GM21619 (cell line): ENCODE measurements around the gene TALDO1.
A peak's percentile ranks its signal among the peaks of the same experiment; 100 is the strongest.

Experiments
- ATAC-seq: cut with Tn5 transposase; IDR thresholded peaks from one replicate; pipeline ENCODE4 v1.9.1; 2021; ENCODE audit not compliant: unreplicated experiment

Gene TALDO1

DNA sequence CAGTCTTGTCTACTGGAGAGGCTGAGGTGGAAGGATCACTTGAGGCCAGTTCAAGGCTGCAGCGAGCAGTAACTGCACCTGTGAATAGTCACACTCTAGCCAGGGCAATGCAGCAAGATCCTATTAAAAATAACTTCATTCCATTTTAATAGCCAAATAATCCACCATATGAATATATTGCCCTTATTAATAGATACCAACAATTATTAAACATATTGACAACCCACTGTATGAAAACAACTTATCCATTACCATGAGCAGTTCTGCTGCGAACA lies 19.6 kb downstream of the TALDO1 start:
- ATAC-seq: no peak

GRCh38 chr11:767238-767637 lies 20.0 kb downstream of the TALDO1 start:
- no peak for ATAC-seq

- no peak for ATAC-seq
These were observed 22.8 kb downstream of the TALDO1 start for GRCh38 chr11:769887-770641.

GRCh38 chr11:770642-771616 lies 23.7 kb downstream of the TALDO1 start:
- ATAC-seq: no peak

DNA sequence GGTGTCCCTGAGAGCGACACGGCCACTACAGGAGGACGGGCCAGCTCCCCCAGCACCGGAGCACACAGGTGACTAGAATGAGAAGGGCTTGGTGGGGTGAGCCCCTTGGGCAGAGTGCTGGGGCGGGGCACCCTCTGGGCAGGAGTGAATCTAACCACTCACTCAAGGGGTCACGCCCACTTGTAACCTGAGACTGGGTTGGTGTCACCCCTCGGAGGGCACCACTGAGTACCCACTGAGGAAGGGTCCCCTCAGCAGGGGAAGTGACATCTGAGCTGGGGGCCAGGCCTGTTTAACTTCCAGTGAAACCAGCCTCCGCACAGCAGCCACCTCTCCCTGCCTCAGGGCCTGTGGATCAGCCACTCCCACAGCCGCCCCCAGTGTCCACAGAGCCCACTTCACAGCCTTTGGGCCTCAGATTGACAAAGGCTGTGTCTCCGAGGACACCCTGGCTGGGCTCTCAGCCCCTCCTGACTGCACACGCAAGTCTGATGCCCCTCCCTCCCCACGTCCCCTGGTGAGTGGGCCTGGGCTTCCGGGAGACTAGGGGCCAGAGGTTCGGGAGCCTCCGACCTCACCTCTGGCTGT lies 24.4 kb downstream of the TALDO1 start:
- ATAC-seq: no peak

- no peak for ATAC-seq
These were observed 25.4 kb downstream of the TALDO1 start for GRCh38 chr11:772429-773390.

DNA sequence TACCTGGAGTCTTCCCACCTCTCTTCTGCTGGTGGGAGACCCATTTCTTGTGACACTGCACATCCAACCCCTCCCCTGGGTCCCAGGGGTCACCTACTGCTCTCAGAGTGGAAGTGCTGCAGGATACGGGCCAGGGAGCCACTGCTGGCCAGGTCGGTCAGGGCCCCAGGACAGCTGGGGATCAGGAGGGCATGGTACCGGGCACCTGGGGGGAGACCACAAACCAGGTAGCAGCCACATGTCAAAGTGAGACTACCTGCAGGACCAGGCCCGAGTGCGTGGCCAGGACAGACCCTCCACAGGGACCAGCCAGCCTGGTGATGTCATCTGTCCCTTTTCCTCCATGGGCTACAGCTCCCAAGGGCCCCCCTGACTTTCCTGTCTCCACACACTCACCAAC lies 26.2 kb downstream of the TALDO1 start:
- no peak for ATAC-seq

- ATAC-seq: no peak
These were observed 26.6 kb downstream of the TALDO1 start for GRCh38 chr11:773830-774229.

DNA sequence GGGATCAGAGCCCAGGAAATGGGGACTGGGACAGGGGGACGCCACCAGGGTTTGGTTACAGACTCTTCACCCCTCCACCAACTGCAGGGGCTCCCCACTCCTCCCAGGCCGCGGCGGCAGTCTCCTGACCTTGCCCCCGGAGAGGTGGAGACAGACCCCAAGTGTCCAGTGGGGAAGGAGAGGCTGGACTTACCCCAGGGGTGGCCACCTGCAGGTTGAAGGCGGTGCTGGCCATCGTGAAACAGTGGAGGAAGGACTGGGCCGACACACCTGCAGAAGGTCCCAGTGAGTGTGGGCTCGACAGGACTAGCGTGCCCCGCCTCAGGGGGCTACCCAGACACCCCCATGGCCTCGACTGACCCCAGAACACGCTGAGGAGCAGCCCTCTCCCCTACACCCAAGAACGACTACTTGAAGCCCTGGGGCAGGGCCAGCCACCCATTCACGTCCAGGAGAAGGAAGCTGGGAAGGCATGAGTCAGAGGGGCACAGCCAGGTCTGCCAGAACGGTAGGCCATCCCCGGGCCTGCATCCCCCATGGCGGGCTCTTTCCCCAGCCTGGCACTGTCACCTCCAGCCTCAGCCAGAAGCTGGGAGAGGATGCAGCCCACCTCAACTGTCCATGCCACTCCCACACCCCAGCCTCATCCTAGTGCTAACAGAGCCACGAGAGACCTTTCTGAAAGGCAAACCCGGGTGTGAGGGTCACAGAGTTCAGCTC lies 27.8 kb downstream of the TALDO1 start:
- ATAC-seq: no peak

DNA sequence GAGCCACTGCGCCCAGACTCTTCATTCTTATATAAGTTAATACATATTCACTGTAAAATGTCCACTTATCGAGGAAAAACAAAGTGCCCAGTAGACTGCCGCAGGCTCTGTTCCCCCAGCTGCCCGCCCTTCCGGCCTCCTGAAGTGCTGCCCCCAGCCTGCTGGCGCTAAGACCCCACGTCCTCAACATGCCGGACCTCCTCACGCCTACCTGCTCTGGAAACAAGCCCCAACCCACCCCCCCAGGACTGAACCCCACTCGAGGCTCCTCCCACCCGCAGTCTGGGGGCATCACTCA lies 28.9 kb downstream of the TALDO1 start:
- no peak for ATAC-seq

DNA sequence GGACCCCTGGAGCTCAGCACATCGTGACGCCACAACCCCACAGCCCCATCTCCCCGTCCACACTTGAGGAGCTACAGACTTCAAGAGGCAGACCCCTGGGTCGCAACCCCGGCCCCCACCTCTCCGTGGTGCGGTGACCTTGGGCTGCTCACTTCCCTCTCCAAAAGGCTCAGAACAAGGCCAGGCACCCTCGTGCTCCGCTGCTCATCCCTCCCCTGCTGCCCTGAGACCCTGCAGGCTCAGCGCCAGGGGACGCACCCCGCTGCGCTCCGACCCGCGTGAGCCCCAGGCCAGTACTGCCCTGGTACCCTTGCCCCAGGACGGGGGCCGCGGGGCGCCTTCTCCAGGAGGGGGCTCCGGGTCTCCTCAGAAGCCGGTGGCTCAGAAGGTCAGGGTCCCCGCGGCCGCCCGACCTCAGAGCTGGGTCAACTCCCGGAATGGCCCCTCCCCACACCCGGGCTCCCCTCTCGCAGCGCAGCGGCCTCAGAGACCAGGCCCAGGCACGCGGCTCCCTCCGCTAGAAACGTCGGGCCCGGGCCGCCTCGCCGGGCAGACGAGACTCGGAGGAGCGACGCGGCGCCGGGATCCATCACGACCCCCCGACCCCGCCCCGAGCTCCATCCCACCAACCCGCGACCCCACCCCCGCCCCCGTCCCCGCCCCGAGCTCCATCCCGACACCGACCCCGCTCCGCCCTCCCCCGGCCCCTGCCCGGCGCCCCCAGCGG lies 29.5 kb downstream of the TALDO1 start:
- peak; percentile 30 for ATAC-seq

DNA sequence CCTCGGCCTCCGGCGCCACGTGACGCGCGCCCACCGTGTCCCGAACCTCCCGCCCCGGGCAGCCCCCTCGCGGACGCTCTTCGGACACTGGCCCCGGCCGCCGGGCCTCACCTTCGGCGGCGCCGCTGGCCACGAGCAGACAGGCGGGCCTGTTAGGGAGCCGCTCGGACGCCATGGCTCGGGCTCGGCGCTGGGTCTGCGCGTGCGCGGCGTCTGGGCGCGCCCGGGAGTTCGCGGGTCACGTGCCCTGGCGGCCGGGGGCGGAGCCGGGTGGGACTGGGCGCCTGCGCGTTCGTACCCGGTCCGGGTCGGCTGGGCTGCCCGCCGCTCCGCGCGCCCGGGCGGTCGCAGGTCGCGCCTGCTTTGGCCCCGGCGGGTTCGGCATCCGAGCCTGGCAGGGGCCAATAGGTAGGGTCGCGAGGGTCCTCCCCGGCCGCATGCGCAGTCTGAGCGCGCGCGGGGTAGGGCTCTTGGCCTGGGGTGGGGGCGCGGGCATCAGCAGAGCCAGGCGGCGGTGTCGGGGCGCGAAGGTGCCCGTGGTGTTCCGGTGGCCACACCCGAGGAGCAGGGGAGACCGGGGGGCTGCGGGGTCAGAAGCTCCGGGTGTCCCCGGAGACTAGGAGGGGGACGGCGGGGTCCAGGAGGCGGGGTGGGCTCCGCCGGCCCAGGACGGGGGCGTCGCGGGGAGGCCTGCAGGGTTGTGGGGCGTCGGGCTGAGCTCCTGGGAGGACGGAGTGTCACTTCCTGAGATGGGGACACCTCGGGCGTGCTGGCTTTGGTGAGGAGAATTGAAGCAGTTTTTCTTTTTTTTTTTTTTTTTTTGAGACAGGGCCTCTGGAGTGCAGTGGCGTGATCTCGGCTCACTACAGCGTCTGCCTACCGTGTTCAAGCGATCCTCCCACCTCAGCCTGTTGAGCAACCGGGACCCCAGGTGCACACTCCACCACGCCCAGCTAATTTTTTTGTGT lies 30.3 kb downstream of the TALDO1 start, which contains the start of gene GATD1:
TSS of gene GATD1 (minus strand) at position 200 of the 968 bp plus-strand sequence. CDS start at position 175, 25 bp downstream.
- peak; percentile 66 for ATAC-seq

DNA sequence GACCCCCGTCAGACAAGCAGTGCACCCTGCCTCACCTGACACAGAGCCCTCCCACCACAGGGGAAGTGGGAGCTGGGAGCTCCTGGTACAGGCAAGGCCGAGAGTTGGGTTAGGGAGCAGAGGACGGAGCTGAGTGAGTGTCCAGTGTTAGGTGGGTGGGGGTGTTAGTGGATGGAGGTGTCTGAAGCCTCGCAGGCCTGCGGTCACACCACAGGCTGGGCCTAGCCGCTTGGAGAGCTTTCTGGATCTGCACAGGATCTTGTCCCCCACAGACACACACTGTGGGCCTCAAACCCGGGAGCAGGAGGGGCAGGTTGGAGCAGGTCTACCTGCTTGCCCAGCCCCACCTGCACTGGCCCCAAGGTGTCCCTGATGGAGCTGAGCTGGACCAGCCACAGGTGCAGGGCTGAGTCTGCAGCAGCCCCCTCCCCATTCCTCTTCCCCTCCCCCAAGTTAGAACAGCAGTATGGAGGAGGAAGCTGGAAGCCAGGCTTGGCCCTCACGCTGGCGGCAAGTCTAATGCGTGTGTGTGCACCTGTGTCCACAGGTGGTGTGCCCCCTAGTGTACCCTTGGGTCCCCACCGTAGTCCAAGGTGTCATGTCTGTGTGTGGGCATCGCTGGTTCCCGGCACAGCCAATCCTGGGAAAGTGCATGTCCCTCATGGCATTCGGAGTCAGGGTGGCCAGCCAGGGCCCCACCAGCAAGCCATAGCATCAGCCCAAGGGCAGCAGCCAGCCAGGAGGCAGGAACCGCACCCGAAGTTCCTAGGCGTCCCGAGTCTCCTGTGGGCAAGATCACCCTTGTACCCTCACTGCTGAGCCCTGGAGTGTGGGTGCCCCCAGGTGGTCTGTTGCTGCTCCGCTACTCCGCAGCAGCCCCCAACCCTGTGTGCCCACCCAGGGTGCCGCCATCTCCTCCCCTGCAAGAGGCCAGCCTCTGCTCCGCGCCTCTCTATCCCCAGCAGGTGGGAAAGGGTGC lies 32.0 kb downstream of the TALDO1 start:
- no peak for ATAC-seq

GRCh38 chr11:779955-780532 lies 32.8 kb downstream of the TALDO1 start:
- no peak for ATAC-seq

DNA sequence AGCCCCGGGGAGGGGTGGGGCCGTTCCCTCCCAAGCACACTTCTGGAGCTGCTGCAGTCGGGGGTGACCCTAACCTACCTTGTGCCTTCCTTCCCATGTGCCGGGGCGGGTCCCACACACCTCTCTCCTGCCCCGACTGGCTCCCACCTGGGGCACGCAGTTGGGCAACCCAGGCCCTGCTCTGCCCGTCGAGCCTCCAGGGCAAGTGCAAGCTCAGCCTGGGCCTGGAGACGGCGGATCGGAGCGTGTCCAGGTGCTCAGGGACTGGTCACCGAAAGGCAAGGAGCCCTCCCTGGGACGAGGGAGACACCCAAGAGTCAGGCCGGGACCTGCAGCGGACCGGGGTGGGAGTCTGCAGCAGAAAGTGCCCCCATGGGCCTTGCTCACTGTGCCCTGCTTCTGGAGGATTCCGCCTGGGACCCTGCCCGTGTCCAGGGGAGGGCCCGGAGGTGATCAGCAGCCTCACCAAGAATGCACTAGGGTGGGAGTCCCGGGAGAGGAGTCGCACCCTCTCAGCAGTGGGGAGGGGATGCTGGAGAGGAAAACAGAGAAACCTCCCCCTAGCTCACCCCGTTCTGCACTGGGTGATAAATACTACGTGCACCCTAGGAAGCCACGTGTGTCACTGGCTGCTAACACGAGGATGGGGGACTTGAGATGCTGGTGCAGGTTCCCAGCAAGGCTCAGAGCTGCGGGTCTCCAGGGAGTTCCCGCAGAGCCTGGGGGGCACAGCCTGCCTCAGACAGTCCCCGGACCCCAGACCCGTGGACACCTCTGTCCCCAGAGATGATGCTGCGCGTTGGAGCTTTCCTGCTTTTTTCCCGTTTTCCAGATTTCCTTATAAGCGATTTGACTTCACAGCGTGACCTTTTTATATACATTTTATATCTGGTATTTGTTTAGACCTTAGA lies 35.3 kb downstream of the TALDO1 start:
- ATAC-seq: no peak

GRCh38 chr11:783581-784015 lies 36.3 kb downstream of the TALDO1 start:
- no peak for ATAC-seq
